NAMALWA (cell line): ENCODE data around the gene DNASE1.
"Not testable (repeated sequence)": the region's sequence is repeated elsewhere in the genome, so short reads cannot be mapped to it uniquely, and the experiment has no call there.

Experiments
- DNase-seq: peaks from one replicate; pipeline ENCODE4 v3.0.0-alpha.2; 2015; ENCODE audit warnings: low spot score

Gene DNASE1, protein sequence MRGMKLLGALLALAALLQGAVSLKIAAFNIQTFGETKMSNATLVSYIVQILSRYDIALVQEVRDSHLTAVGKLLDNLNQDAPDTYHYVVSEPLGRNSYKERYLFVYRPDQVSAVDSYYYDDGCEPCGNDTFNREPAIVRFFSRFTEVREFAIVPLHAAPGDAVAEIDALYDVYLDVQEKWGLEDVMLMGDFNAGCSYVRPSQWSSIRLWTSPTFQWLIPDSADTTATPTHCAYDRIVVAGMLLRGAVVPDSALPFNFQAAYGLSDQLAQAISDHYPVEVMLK

GRCh38 chr16:3654249-3654991 lies at the start of gene DNASE1:
Gene DNASE1 (plus strand): TSS chr16:3654691. CDS start chr16:3655374, 683 bp downstream.
- peak; percentile 89 for DNase-seq

DNA sequence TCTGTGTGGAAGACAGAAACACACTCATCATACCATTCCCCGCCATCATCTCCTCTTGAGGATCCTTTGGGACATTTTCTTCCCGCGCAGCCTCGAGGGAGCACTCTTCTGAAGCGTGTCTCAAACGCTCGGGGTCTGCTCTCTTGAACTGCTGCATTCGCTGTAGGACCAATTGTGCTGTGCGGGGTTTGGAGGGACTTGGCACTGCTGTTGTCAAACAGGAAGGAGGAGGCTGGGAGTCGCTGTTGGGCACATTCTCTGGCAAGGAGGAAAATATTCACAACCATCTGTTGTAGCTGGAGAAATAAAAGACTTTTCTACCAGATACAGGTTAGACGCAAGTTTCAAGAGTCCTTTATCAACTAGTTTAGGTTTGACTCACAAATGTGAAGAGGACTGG lies 48.0 kb upstream of the DNASE1 start:
- no peak for DNase-seq

GRCh38 chr16:3607161-3607560 lies 47.3 kb upstream of the DNASE1 start:
- peak; percentile 76 for DNase-seq

DNA sequence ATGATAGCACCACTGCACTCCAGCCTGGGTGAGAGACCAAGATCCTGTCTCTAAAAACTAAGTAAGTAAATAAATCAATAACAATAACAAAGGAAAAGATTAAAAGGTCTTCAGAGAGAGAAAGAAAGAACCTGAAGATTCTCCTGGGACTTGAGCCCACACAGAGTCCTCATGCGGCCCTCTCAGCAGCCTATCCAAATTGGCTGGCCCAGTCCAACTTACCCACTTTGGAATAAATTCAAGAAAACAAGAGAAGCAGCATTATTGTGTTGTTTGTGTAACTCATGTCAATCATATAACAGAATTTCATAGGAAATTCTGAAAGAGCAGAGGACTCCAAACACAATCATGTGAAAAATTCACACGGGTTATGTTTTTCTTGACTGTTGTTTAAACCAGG lies 46.9 kb upstream of the DNASE1 start:
- peak; percentile 60 for DNase-seq

DNA sequence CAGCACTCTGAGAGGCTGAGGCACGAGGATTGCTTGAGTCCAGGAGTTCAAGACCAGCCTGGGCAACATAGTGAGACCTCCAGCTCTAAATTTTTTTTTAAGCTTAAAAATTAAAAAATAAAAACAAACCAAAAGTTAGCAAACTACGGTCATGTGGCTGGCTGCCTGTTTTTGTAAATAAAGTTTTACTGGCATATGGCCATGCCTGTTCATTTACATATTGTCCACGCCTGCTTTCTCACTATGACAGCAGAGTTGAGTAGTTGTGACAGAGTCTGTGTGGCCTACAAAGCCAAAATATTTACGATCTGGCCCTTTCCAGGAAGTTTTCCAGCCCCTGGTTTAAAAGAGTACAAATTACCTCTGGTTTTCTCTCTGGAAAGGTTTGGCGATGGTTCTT lies 46.4 kb upstream of the DNASE1 start:
- peak; percentile 49 for DNase-seq

DNA sequence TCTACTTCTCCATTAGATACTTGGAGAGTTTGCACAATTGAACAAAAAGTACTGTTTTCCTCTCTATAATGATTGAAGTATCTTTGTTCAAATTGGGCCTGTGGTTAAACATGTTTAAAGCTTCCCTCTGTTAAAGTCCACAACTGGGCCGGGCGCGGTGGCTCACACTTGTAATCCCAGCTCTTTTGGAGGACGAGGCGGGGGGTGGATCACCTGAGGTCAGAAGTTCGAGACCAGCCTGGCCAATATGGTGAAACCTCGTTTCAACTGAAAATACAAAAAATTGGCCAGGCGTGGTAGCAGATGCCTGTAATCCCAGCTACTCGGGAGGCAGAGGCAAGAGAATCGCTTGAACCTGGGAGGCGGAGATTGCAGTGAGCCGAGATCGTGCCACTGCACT lies 45.5 kb upstream of the DNASE1 start:
- DNase-seq, result not testable (repeated sequence)

DNA sequence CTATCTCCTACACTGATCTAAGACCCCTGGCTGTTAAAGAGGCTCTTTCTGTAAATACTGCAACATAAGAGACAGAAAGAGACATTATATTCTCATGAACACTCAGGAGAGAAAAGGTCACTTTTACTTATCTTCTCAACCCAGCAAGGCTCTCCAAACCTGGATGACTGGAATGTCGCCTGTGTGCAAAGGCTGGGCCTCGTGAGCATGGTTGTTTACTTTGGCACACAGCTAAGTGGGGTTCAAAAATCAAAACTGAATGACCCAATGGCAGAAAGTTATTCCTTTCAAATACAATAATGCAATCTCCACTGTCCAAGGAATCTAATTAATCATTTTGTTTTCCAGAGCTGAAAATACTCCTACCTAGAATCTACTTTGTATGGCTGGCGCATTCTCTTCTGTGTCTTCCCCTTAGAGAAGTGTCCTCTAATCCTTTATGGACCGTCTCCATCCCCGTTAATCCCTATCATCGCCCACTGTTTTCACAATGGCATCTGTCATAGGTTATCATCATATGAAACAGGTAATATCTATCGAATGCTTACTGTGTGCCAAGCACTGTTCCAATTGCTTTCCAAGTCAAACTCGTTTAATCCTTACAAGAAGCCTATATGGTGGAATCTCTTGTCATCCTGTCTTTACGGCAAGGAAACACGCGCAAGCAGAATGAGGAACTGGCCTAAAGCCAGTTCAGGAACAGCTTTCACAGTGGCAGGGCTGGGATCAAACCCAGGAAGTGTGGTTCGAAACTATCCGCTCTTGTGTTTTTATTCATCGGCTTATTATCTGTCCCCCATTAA lies 44.4 kb upstream of the DNASE1 start:
- peak; percentile 36 for DNase-seq

- DNase-seq, result peak; percentile 31
Observed at GRCh38 chr16:3610698-3611145, 43.8 kb upstream of the DNASE1 start.

DNA sequence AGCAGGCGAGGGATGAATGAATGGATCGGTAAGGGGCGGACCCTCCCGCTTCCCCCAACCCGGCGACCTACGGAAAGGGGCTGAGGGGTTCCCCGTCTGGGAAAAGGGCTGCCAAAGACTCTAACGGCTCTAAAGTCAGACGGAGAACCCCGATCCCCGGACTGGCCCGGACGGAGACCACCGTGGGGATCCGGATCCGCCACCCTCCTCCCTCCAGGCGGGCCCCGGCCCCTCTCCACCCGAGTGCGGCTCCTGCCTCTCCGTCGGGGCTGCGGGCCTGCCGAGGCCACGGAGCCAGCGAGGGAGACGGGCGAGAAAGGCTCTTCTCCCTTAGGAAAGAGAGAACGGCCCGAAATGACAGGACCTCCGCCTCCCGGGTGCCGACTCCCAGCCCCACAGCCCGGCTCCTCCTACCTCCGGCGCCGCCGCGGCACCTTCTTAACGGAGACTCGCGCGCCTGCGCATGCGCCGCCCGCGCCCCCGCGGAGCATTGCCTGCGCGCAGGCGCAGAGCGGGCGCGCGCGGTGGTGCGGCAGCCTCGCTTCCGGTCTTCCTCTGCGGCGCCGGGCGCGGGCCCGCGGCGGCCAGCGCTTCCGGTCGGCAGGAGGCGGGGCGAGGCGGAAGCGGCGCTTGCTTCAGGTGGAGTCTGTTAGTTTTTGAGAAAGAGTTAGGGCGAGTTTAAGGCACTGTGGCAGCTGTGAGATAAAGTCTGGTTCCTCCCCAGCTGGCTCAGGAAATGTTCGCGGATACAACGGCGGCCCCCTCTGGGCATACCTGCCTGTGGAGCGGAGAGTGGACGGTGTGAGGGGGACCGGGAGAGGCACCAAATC lies 43.1 kb upstream of the DNASE1 start, which contains the start of gene SLX4:
TSS of gene SLX4 (minus strand) at position 461 of the 830 bp plus-strand sequence. CDS start 2,642 bp downstream, outside the sequence.
- DNase-seq, result peak; percentile 95

- no peak for DNase-seq
Observed at GRCh38 chr16:3612510-3613466, 41.7 kb upstream of the DNASE1 start.

- peak; percentile 44 for DNase-seq
Observed at GRCh38 chr16:3618769-3619141, 35.7 kb upstream of the DNASE1 start.

GRCh38 chr16:3623642-3624041 lies 30.8 kb upstream of the DNASE1 start:
- DNase-seq, result peak; percentile 85

- no peak for DNase-seq
Observed at GRCh38 chr16:3625331-3625730, 29.2 kb upstream of the DNASE1 start.

GRCh38 chr16:3625911-3626732 lies 28.4 kb upstream of the DNASE1 start:
- peak; percentile 85 for DNase-seq

- peak; percentile 77 for DNase-seq
Observed at GRCh38 chr16:3637371-3637923, 17.0 kb upstream of the DNASE1 start.

- DNase-seq, result no peak
Observed at GRCh38 chr16:3638916-3639644, 15.4 kb upstream of the DNASE1 start.

GRCh38 chr16:3640207-3640606 lies 14.3 kb upstream of the DNASE1 start:
- no peak for DNase-seq
